ENCODE results near the gene NOX4.
"Not testable (repeated sequence)": the region's sequence is repeated elsewhere in the genome, so short reads cannot be mapped to it uniquely, and the experiment has no call there.

Gene NOX4

DNA sequence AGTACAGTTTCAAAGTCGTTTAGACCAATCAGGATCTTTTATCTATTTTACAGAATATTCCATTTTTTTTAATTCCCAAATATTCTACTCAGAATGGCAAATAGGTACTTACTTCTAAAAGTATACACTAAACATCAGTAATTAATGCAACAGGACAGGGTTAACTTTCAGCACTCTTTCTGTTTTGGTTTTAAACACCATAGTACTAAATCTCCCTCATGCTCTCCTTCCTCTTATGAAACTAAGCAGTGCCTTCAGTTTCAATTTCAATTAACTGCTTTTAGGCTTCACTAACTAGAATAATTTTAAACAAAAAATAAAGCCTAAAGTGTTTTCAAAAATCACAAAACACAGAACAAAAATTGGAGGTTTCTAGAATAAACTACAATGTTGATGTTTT lies 57.9 kb downstream of the NOX4 start:
- no peak for DNase-seq (ENCODE audit: low read depth)
- H3K4me3 ChIP-seq (ENCODE audit: low read depth, low read length) = no peak overlapping the region
- TF ChIP-seq, protein P1, sequence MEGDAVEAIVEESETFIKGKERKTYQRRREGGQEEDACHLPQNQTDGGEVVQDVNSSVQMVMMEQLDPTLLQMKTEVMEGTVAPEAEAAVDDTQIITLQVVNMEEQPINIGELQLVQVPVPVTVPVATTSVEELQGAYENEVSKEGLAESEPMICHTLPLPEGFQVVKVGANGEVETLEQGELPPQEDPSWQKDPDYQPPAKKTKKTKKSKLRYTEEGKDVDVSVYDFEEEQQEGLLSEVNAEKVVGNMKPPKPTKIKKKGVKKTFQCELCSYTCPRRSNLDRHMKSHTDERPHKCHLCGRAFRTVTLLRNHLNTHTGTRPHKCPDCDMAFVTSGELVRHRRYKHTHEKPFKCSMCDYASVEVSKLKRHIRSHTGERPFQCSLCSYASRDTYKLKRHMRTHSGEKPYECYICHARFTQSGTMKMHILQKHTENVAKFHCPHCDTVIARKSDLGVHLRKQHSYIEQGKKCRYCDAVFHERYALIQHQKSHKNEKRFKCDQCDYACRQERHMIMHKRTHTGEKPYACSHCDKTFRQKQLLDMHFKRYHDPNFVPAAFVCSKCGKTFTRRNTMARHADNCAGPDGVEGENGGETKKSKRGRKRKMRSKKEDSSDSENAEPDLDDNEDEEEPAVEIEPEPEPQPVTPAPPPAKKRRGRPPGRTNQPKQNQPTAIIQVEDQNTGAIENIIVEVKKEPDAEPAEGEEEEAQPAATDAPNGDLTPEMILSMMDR (IDR thresholded peaks at IDR 0.05; ENCODE audit: insufficient read depth, low read depth, low read length, missing control alignments) = no peak

DNA sequence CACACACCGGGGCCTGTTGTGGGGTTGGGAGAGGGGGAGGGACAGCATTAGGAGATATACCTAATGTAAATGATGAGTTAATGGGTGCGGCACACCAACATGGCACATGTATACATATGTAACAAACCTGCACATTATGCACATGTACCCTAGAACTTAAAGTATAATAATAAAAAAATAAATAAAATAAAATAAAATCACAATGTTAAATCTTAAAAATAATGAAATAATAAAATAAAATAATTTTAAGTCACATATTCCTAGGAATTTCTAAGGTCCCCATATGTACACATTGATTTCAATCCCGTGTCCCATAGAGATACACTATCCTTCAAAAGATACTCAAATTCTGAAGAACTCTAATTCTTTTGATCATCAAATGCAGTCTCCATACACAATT lies 59.0 kb downstream of the NOX4 start:
- not testable (repeated sequence) for DNase-seq (ENCODE audit: low read depth); H3K4me3 ChIP-seq (ENCODE audit: low read depth, low read length)

DNA sequence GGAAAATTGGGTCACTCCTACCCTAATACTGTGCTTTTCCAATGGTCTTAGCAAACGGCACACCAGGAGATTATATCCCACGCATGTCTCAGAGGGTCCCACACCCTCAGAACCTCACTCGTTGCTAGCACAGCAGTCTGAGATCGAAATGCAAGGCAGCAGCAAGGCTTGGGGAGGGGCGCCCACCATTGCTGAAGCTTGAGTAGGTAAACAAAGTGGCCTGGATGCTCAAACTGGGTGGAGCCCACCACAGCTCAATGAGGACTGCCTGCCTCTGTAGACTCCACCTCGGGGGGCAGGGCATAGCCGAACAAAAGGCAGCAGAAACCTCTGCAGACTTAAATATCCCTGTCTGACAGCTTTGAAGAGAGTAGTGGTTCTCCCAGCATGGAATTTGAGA lies 64.7 kb downstream of the NOX4 start:
- DNase-seq (ENCODE audit: low read depth); H3K4me3 ChIP-seq (ENCODE audit: low read depth, low read length): not testable (repeated sequence)

DNA sequence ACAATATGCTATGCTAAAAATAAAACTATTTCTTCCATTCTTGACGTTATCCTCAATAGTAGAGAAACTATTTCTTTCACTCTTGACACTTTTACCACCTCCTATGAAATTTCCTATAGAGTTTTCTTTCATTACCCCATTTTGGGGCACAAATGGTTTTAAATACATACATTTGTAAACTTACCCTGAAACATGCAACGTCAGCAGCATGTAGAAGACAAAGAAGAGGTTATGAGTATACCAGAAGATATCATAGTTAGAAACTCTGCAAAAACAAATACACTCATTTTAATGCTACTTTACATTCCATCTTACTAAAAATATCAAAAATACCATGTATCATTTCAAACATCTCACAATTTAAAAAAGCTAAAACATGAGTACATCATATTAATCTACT lies 69.5 kb downstream of the NOX4 start:
- TF ChIP-seq, protein P1 (IDR thresholded peaks at IDR 0.05; ENCODE audit: insufficient read depth, low read depth, low read length, missing control alignments) = no peak
- no peak for DNase-seq (ENCODE audit: low read depth)
- no peak overlapping the region for H3K4me3 ChIP-seq (ENCODE audit: low read depth, low read length)

DNA sequence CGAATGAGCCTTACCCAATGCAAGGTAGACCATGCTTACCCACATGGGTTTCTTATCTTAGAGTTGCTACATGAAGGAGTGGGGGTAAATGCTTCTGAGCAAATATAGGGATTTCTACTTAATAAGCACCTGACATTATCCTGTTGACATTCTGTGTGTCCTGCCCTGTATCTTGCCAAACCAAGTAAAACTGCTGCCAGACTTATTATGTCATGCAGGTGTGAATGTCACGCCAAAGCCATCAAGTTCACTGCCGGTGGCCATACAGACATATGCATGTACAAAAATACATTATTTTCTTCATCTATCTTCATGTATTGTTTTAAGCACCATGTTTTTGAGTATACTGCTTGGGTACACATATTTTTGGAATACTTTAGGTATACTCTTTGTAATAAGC lies 70.2 kb downstream of the NOX4 start:
- TF ChIP-seq, protein P1 (IDR thresholded peaks at IDR 0.05; ENCODE audit: insufficient read depth, low read depth, low read length, missing control alignments) = no peak
- DNase-seq (ENCODE audit: low read depth) = no peak
- H3K4me3 ChIP-seq (ENCODE audit: low read depth, low read length) = no peak overlapping the region

DNA sequence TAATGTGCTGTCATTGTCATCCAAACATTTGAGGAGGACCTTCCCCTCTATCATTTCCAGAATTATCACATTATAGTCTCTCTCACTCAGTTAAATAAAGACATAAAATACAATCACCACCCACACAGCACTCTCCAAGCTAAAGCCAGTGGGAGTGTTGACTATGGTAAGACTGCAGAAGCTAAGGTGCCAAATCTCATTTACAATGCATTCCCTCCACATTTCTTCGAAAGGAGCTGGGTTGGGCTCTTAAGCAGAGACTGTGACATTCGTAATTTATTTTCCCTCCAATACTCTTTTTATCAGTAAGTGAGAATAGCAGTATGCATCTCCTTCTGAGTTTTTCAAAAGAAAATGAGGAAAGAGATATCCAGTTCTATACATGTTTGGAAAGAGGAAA lies 74.2 kb downstream of the NOX4 start:
- TF ChIP-seq, protein P1 (IDR thresholded peaks at IDR 0.05; ENCODE audit: insufficient read depth, low read depth, low read length, missing control alignments) = no peak
- no peak overlapping the region for H3K4me3 ChIP-seq (ENCODE audit: low read depth, low read length)
- DNase-seq (ENCODE audit: low read depth) = no peak

DNA sequence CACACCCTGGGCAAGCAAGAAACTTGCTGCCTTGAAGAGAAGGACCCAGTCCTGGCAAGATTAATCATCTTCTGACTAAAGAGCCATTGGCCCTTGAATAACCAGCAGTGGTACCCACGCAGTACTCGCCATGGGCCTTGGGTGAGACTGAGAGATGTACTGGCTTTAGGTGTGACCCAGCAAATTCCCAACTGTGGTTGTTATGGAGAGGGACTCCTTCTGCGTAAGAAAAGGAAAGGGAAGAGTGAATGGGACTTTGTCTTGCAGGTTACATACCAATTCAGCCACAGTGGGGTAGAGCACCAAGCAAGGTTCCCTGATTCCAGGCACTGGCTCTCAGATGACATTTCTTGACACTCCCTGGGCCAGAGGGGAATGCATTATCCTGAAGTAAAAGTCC lies 80.1 kb downstream of the NOX4 start:
- DNase-seq (ENCODE audit: low read depth) = not testable (repeated sequence)

DNA sequence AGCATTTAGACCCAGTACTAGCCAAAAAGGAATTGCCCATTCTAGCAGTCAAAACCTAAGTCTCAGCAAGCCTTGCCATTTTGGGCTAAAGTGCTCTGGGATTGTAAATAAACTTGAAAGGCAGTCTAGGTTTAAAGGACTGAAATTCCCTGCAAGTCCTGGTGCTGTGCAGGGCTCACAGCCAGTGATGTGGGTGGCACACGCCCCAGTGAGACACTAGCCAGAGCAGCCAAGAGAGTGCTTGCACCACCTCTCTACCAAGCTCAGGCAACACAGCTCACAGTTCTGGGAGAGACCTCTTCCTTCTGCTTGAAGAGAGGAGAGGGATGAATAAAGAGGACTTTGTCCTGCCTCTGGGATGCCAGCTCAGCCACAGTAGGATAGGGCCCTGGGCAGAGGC lies 80.5 kb downstream of the NOX4 start:
- not testable (repeated sequence) for DNase-seq (ENCODE audit: low read depth)

More for the DNA sequence above, 80.1 kb downstream of the NOX4 start:
- H3K4me3 ChIP-seq (ENCODE audit: low read depth, low read length) = not testable (repeated sequence)

DNA sequence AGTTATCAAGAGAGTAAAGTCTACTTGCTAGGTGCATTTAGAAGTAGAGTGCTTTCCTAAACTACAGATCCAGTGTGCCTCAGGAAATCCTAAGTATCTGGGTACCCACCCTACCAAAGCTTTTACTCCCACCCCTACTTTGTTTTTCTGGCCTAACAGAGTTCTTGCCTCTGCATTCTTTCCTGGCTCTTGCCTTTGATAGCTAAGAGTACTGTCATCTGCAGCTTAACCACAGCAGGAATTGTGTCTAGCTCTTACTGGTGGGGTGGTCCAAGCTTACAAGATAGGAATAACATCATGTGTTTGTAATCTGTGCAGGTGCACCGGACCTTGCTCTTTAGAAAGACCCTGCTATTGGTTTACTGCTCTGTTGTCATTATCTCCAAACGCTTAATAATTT lies 82.7 kb downstream of the NOX4 start:
- H3K4me3 ChIP-seq (ENCODE audit: low read depth, low read length) = not testable (repeated sequence)

More for the DNA sequence above, 80.5 kb downstream of the NOX4 start:
- not testable (repeated sequence) for H3K4me3 ChIP-seq (ENCODE audit: low read depth, low read length)

DNA sequence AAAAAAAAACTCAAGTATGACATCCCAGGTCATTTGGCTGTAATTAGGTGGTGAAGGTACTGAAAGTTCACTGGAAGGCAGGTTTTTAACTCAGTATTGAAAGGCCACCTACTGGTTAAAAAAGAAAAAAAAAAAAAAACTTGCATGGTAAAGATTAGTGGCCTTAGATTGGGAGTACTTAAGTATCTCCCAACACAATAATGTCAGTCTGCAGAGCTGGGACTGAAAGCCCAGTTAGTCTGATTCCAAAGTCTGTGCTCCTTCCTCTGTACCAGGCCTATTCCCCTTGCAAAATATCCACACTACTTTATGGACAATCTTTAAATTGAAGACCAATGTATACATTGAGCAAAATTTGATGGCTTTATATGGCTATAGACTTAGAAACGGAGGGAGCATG lies 85.5 kb downstream of the NOX4 start:
- TF ChIP-seq, protein P1 (IDR thresholded peaks at IDR 0.05; ENCODE audit: insufficient read depth, low read depth, low read length, missing control alignments) = no peak
- DNase-seq (ENCODE audit: low read depth) = no peak
- H3K4me3 ChIP-seq (ENCODE audit: low read depth, low read length) = no peak overlapping the region

More for the DNA sequence above, 82.7 kb downstream of the NOX4 start:
- not testable (repeated sequence) for DNase-seq (ENCODE audit: low read depth)

DNA sequence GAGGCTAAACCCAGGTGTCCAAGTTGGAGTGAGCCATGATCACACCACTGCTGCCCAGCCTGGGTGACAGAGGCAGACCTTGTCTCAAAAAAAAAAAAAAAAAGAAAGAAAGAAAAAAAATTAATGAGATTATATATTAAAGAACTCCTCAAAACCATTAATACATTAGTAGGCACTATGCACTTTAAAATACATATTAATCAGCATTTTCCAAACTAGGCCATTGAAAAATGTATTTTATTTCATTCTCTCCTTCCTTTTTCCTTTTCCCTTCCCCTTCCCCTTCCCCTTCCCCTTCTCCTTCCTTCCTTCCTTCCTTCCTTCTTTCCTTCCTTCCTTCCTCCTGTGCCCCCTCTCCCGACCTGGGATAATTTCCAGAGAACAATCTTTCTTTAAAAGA lies 99.5 kb downstream of the NOX4 start:
- not testable (repeated sequence) for DNase-seq (ENCODE audit: low read depth); H3K4me3 ChIP-seq (ENCODE audit: low read depth, low read length)

DNA sequence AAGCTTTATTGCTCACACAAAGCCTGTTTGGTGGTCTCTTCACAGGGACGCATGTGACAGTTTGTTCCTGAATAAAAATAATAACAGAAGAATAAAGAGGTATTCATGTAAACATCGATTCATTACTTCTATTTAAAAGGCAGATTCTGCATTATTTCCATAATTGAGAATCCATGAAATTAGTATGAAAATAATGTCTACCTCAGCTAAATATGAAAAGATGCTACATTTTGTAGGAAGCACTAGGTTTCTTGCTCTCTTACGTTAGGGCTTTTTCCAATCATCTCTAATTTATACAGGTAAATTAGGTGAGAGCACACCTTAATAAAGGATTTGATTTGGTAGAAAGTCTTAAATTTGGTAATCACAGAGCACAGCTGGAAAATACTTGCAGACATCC lies 103.7 kb downstream of the NOX4 start:
- DNase-seq (ENCODE audit: low read depth); H3K4me3 ChIP-seq (ENCODE audit: low read depth, low read length): not testable (repeated sequence)

DNA sequence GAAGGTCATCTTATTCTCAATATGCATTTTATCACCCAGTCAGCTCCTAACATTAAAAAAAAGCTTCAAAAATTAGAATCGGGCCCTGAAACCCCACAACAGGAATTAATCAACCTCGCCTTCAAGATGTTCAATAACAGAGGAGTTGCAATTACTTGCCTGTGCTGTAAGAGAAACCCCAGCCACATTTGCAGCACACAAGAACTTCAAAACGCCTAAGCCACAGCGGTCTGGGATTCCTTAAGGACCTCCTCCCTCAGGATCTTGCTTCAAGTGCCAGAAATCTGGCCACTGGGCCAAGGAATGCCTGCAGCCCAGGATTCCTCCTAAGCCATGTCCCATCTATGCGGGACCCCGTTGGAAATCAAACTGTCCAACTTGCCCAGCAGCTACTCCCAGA lies 108.2 kb downstream of the NOX4 start:
- not testable (repeated sequence) for H3K4me3 ChIP-seq (ENCODE audit: low read depth, low read length); DNase-seq (ENCODE audit: low read depth)
